SK-N-MC (cell line): ENCODE results near the gene AP2M1.

ENCODE experiments used
- EZH2 ChIP-seq: fragments of 200-600 bp; sonication (generic); IDR thresholded peaks from one replicate; pipeline ENCODE4 v1.6.1; 2017; ENCODE audit warnings: antibody characterized with exemption
- POLR2AphosphoS5 ChIP-seq: IDR thresholded peaks from 2 replicates; pipeline ENCODE4 v1.6.1; 2012; ENCODE audit warnings: mild to moderate bottlenecking, low read depth, low read length, borderline replicate concordance

GRCh38 chr3:184183679-184184078, 9.0 kb downstream of the AP2M1 start:
- TF ChIP-seq EZH2 (no peak), POLR2AphosphoS5 (0 out of 2 replicates have a peak, but pooled peaks have one; percentile 4)
